Retina (tissue), 1 donor: ENCODE measurements around the gene SMCHD1.
"Not testable (repeated sequence)": the region's sequence is repeated elsewhere in the genome, so short reads cannot be mapped to it uniquely, and the experiment has no call there.

Source experiments
- DNase-seq: peaks from one replicate; pipeline ENCODE4 v3.0.0-alpha.2; 2016

Gene SMCHD1

DNA sequence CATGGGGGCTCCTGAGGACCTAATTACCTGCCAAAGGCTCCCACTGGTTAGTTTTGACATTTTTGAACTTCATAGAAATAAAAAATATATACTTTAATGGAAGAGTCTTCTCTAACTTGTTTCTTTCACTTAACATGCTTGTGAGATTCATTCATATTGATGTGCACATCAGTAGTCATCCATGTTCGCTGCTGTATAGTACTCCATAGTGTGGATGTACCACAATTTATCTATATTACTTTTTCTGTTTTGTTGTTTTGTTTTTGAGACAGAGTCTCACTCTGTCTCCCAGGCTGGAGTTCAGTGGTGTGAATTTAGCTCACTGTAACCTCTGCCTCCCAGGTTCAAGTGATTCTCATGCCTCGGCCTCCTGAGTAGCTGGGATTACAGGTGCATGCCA, 168.4 kb downstream of the SMCHD1 start:
- no peak for DNase-seq

DNA sequence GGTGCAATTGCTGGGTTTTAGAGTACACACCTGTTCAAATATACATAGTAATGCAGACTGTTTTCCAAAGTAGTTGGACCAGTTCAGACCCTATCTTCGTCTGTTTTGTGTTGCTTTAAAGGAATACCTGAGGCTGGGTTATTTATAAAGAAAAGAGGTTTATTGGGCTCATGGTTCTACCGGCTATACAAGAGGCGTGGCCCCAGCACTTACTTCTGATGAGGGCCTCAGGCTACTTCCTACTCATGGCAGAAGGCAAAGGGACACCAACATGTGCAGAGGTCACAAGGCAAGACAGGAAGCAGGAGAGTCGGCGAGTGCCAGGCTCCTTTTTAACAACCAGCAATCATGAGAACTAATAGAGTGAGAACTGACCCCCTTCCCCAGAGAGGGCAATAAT, 169.3 kb downstream of the SMCHD1 start:
- no peak for DNase-seq

DNA sequence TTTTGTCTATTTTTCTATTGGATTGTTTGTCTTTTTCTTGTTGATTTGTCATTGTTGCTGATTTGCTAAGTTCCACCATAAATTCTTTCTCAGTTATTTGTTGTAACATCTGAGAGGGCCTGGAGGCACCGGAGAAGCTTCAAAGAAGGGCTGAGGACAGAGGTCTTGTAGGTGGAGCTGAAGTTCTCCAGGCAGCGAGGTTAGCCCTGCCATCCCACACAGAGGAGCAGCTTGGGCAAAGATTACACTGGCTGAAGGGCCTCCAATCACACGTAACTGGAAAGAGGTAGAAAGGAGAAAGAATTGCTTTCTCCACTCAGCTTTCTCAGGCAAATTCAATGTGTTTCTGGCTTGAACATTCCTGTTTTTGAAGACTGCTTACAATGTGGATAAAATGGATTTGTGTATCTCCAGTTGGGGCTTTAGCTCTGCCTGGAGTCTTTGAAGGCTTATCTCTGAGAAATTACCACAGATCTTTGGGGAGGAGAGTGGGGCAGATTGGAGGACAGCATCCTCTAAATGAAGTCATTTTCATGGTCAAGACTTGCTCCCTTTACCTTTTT, 170.2 kb downstream of the SMCHD1 start:
- no peak for DNase-seq

DNA sequence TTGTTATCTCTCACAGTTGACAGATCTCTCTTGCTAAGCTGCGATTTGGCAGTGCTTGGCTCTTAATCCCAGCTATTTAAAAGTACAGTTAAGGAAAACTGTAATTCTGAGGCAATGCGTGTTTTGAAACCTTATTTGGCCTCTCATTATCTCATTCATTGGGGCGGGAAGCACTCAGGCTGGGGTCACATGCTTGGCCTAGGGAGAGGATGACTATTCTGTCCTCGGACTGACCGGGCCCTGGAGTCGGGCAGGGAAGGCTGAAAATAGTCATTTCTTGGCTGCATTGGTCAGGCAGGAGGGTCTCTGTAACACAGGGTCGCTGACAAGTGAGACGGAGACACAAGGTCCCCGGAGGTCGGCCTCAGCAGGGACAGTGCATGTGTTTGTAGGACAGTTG, 171.1 kb downstream of the SMCHD1 start:
- DNase-seq: no peak

DNA sequence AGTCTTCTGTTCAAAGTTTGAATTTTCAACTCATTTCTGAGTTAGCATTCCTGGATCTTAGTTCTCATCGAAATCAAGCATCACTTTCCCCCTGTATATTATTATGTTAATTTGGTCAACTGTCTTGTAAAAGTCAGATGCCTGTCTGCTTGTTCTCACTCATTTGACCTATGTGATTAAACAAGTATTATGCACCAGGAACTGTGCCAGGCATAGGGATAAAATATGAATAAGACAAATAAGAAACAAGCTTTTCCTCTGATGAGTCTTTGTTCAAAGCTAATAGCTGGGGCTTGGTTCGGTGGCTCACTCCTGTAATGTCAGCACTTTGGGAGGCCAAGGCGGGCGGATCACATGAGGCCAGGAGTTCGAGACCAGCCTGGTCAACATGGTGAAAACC, 171.5 kb downstream of the SMCHD1 start:
- DNase-seq: no peak

DNA sequence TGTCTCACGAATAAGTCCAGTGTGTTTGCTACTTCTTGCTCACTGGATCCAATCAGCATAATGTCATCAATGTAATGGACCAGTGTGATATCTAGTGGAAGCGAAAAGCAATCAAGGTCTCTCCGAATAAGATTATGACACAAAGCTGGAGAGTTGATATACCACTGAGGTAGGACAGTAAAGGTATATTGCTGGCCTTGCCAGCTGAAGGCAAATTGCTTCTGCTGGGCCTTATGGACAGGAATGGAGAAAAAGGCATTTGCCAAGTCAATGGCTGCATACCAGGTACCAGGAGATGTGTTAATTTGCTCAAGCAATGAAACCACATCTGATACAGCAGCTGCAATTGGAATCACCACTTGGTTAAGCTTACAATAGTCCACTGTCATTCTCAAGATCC, 180.6 kb downstream of the SMCHD1 start:
- DNase-seq: not testable (repeated sequence)

DNA sequence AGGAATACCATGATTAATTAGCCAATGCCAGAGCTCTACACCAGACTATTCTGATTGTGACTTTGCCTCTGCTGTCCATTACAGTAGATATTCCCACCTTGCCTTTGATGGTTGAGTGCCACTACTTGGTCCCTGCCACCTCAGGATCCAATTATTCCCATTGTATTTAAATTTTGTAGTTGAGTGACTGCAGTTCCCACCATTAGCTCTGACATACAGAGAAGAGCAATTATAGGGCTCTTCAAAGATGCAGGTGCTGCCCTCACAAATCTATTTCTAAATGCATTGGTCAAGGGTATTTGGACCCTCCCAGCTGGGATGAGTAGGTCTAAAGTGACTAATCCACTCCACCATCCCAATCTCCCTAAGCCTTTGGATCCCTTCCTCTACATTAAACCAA, 181.8 kb downstream of the SMCHD1 start:
- DNase-seq: not testable (repeated sequence)

DNA sequence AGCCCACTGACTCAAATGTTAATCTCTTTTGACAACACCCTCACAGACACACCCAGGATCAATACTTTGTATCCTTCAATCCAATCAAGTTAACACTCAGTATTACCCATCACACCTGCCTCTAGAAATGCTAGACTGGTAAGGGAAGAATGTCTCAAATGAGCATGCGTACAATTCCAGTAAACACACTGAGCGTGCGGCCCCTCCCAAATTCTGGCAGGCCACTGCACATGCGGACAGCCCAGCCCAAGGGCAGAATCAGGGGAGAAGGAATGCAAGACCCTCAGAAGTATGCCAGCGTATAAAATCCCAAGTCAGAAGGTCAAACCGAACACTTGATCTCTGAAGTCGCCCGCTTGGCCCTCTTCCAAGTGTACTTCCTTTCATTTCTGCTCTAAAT, 183.7 kb downstream of the SMCHD1 start:
- no peak for DNase-seq

DNA sequence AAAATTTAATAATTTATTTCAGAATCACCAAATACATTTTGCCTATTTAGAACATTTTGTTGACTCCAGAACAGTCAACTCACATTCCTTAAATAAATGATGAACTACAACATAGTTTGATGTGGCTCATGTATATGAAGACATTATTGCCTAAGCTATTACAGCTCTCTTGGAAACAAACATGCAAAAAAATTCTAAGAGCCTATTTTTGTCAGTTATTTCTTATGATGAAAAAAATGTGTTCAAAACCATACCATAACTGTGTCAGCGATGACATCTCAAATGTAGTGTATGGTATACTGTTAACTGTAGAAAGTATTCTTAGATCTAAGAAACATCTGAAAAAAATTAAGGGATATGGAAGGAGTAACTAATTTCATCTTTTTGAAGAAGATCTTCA, 185.0 kb downstream of the SMCHD1 start:
- DNase-seq: no peak

DNA sequence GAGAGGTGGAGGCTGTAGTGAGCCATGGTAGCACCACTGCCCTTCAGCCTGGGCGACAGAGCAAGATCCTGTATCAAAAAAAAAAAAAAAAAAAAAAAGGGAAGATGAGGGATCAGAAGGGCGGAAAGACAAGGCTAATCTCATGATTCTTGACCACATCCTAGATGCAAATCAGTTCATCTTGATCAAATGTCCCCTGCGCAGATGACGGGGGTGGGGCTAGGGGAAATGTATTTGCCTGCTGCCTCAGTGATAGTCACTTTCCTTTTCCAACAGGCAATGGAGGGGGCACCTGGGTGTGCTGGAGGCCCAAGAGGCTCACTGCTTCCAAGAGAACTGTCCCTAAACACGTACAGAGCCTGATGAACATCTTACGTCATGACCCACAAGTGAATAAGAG, 187.6 kb downstream of the SMCHD1 start:
- DNase-seq: no peak

DNA sequence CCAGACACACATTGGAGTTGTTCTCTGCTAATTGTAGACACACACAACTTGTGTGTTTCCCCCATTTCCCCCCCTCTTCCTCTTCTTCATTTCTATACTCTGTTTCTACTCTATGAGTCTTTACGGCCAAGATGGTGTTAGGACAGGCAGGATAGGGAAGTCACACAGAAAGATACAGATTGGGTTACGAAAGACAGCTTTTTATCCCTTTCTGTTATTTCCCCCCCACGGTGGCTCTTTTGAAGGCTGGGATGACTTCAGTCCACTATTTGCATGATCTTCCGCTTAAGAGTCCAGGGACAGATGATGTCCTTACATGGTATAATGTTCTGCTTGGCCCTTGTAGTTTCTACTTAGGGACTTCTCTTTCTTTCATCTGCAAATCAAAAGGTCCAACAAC, 189.6 kb downstream of the SMCHD1 start:
- DNase-seq: no peak

DNA sequence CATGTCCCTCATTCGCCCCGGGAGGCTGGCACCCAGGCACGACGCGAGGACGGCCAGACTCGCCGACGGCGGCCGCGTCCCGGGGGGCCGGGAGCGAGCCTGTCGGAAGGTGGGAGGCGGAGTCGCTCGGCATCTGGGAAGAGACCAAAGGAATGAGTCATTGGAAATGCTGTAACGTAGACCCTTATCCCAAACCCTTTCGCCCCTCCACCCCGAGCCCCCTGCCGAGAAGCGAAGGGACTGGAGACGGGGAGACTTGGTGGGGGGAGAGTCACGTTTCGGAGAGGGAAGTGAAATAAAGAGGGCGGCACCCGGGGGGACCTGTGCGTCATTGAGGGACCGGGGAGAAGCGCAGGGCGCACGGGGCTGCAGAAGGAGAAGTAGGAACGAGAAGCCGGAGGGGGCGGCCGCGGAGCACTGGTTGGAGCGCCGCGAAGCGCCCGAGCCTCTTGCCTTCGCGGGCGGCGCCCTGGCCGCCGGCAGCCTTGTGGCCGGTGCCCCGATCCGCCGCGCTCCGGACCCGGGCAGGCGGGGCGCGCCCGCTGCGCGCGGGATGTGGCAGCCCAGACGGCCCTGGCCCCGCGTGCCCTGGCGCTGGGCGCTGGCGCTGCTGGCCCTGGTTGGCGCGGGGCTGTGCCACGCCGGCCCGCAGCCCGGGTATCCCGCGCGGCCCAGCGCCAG, 191.2 kb downstream of the SMCHD1 start, which contains the start of gene EMILIN2:
TSS of gene EMILIN2 (plus strand) at position 371 of the 681 bp plus-strand sequence. CDS start at position 554, 183 bp downstream.
- peak; percentile 75 for DNase-seq

DNA sequence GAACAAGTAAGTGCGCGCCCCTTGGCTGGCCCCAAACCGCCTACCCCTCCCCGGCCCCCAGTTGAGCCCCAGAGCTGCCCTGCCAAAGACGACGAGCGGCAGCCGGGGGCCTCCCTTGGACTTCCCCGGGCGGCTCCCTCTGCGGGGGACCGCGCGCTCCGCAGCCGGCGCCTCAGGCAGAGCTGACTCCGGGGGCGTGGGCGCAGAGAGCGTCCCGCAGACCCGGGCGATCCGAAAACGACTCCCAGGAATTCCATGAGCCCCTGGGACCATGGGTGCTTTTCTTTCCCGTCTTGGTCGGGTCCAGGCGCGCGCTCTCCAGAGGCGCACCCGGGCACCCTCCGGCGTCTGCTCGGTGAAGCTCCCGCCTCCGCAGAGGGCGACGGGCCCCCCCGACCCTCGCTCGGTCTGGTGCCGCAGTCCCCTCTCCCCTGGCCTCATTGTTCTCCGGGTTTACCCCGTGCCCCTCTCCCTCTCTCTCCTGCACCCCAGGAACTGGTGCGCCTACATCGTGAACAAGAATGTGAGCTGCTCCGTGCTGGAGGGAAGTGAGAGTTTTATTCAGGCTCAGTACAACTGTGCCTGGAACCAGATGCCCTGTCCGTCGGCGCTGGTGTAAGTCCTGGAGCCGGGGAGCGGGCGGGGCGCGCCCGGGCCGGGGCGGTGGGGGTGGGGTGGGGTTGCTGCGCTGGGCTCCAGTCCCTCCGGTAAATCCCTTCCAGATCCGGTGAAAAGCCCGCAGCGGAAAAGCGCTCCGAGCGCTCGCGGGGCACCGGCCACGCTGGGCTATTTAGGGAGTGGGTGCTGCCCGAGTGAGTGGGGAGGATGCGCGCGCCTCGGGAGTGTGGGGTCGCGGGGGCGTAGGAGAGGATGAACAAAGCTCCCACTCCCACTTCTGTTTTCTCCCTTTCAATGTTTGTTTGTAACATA, 192.1 kb downstream of the SMCHD1 start:
- DNase-seq: peak; percentile 72

DNA sequence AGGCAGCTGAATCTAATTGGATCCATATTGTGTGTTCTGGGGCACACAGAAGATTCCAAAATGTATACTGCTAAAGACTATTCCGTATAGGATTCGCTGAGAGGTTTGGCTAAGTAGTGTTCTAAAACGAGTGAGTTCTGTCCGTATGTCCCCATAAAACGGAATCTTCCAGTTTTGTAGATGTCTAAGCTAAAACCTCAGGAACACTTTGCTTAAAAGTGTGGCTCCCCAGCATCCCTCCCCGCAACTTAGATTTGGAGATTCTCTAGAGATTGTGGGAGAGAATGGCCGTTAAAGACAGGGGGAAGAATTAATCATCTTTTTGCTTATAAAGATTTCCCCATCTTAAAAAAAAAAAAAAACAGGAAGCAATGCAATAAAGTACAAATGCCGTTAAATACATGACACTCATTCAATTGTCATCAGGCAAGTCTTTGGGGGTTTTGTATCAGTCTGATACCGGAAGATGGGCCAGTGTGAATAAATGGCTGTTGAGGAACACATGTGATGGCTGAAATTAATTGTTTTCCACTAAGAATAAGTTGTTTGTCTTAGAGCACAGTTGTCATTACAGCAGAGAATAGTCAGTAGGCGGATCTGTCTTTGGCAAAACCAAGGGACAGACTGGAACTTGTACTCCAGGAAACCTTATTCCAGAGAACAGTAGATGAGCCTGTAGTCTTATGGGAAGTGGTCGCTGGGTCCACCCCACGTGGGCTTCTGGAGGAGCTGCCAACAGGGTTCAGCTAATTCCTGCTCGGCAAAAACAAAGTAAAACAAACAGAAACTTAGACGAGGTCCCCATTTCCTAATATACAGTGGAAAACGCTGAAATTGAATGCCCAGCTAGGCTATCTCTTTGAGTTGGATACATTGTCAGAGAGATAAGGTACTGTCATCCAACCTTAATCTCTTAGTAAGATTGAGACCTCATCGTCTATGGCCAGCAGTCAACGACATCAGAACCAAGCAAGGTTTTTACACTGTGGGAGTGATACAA, 193.0 kb downstream of the SMCHD1 start:
- DNase-seq: peak; percentile 18

DNA sequence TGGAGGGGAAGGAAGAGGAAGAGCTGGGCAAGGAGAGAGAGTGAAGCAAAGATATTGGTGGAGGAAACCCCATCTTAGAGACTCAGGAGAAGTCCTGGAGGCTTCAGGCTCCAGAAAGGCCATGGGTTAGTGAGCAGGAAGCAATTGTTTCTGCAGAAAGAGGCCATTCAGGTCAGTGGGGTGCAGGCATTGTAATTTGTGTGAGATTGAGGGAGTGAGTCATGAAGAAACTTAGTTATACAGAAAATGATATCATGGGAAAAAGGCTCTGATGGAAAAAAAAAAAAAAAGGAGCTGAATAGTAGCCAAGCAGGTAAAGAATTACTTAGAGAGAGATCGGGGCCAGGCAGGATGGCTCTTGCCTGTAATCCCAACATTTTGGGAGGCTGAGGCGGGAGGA, 195.3 kb downstream of the SMCHD1 start:
- no peak for DNase-seq

DNA sequence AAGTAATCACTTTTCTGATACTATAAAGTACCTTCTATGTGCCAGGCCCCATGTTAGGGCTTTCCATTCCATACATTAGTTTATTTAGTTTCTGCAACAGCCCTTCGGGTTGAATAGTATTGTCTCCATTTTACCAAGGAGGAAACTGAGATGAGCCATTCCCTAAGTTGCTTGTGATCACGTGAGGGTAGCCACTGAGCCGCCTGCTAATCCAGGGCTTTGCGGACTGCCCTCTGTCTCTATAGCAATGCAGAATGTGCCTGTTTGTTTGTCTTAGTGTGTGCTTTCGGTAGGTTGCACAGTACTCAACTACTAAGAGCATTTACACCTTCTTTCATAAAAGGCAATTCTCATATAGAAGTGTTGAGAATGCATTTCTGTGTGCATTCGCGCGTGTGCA, 196.2 kb downstream of the SMCHD1 start:
- no peak for DNase-seq

DNA sequence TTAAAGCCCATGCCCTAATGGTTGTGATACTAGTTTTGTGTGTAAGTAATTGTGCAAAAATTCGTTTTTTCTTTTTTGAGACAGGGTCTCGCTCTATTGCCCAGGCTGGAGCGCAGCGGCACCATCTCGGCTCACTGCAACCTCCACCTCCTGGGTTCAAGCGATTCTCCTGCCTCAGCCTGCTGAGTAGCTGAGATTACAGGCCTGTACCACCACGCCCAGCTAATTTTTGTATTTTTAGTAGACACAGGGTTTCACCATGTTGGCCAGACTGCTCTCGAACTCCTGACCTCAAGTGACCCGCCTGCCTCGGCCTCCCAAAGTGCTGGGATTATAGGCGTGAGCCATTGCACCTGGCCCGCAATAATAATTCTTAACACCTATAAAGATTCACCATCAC, 196.9 kb downstream of the SMCHD1 start:
- not testable (repeated sequence) for DNase-seq

DNA sequence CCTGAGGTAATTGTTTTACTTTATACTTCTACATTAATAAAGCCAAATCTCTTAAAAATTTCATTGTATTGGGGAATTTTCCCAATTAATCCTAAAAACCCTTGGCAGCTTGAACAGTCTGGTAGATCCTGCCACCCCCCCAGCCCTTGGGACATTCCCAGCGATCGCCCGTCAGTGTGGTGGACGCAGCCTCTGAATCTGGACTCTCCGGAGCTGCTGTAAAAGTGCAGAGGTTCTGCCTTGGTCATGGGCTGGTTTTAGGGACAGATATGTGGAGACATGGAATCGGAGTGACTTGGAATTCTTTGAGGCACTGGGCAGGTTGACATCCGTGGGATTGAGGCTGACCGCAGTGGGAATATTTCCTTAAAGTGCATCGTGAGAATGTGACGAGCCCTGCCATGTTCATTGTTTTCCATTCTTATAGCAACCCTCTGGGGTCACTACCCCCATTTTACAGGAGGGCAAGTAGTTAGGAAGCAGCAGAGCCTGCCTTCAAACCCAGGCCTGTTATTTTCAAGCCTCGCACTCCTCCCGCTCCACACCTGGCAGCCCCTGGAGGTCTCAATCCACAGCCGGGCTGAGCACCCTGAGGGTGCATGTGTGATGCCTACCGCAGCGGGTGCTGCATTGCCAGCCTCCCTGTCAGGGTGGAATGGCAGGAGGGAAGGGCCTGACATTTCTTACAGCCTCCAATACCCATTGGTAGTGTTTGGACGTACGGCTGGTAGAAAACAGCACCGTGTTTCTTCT, 197.8 kb downstream of the SMCHD1 start:
- DNase-seq: no peak

DNA sequence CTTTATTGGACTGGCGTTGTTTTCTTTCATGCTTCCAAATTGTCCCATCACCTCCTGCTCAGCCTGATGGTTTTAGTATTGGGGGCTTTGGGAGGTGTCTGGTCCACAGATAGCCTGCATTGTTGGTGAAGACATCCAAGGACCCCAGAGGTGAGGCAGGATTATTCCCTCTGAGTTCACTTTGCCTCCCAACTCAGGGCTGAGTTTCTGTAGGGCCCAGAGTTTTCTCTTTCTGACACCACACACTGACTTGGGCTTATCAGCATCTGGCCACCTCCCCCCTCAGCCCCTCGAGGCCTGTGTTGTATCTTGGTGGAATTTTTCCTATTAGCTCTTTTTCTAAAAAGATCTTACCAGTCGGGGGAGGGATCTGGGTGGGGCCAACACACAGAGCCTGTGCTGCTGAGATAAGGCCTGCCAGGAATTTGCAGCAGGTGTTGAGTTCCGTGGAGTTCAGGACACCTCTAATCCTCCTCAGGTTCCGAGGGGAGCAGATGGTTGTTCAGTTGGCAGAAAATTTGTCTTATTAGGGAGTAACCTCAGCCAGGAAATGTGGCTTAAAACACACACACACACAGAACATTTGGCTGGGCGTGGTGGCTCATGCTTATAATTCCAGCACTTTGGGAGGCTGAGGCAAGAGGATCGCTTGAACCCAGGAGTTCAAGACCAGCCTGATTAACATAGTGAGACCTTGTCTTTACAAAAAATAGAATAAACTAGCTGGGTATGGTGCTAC, 198.6 kb downstream of the SMCHD1 start:
- no peak for DNase-seq
